22Rv1 (cell line): ENCODE data around the gene SIL1.

ENCODE experiments used
- H3K27ac ChIP-seq: fragments of 450-650 bp; 2 replicates; pipeline ENCODE4 v1.5.1; 2017
- CTCF ChIP-seq: fragments of 450-650 bp; IDR thresholded peaks from 2 replicates; pipeline ENCODE4 v1.5.1; 2017; ENCODE audit warnings: mild to moderate bottlenecking
- ZFX ChIP-seq: fragments of 450-650 bp; IDR thresholded peaks from 2 replicates; pipeline ENCODE4 v1.6.1; 2017; ENCODE audit warnings: antibody characterized with exemption, borderline replicate concordance

The SIL1 gene

GRCh38 chr5:138937392-138938387 is 260.5 kb downstream of the SIL1 start:
- no peak overlapping the region for H3K27ac ChIP-seq
- TF ChIP-seq ZFX (no peak), CTCF (no peak)

GRCh38 chr5:138936968-138937345 is 261.2 kb downstream of the SIL1 start:
- no peak overlapping the region for H3K27ac ChIP-seq
- TF ChIP-seq ZFX (no peak), CTCF (no peak)

- H3K27ac ChIP-seq = no peak overlapping the region
- TF ChIP-seq ZFX = no peak
- no peak for TF ChIP-seq CTCF
Measured at GRCh38 chr5:138936225-138936967, 261.8 kb downstream of the SIL1 start.

GRCh38 chr5:138935466-138935865 is 262.7 kb downstream of the SIL1 start:
- H3K27ac ChIP-seq = no peak overlapping the region
- TF ChIP-seq CTCF = no peak
- TF ChIP-seq ZFX = no peak

GRCh38 chr5:138934971-138935370 is 263.2 kb downstream of the SIL1 start:
- no peak overlapping the region for H3K27ac ChIP-seq
- TF ChIP-seq CTCF = no peak
- TF ChIP-seq ZFX = no peak

- no peak for TF ChIP-seq ZFX
- no peak for TF ChIP-seq CTCF
- no peak overlapping the region for H3K27ac ChIP-seq
Measured at GRCh38 chr5:138933522-138934290, 264.5 kb downstream of the SIL1 start.
